CD1c-positive myeloid dendritic cell (primary cell): Measurements from ENCODE around the gene B4GALT5.
"Not testable (repeated sequence)": the region's sequence is repeated elsewhere in the genome, so short reads cannot be mapped to it uniquely, and the experiment has no call there.

ENCODE experiments used
- DNase-seq: peaks from one replicate; pipeline ENCODE4 v3.0.0-alpha.2; 2016; ENCODE audit errors: extremely low spot score

The B4GALT5 gene

DNA sequence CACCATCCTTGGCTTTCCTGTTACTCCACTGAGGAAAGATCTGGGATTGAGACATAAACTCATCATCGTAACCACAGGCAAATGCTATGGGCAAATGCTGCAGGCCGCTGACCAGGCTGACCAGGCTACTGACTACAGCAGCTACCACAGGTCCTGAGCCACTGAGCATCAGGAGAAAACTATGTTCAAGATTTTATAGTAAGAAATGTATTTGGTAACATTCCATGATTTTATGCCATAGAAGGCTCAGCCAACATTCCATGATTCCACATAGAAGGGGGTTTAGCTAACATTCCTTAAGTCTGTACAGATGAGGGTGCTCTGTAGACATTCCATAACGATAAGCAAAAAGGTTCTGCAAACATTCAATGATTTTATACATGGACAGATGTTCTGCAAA lies 16.1 kb upstream of the B4GALT5 start:
- DNase-seq = no peak

DNA sequence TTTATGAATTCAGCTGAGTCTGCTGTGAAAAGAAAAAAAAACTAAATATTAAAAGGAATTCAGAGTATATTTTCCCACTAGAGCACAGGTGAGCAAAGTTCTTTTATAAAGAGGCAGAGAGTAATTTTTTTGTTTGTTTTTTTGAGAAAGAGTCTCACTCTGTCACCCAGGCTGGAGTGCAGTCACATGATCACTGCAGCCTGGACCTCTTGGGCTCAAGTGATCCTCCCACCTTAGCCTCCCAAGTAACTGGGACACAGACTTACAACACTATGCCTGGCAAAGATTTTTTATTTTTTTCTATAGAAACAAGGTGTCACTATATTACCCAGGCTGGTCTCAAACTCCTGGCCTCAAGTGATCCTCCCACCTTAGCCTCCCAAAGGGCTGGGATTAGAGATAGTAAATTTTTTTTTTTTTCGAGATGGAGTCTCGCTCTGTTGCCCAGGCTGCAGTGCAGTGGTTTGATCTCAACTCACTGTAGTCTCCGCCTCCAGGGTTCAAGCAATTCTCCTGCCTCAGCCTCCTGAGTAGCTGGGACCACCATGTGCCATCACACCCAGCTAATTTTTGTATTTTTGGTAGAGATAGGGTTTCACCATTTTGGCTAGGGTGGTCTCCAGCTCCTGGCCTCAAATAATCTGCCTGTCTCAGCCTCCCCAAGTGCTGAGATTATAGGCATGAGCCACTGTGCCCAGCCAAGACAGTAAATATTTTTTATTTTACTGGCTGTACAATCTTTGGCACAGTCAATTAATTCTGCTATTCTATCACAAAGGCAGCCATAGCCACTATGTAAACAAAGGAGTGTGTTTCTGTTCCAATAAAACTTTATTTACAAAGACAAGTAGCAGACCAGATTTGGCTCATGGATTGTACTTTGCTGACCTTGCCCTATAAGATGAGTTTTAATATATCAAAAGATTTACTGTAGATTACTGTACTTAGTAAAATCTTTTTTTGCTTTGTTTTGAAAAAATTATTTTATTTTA lies 14.5 kb upstream of the B4GALT5 start:
- DNase-seq = no peak

DNA sequence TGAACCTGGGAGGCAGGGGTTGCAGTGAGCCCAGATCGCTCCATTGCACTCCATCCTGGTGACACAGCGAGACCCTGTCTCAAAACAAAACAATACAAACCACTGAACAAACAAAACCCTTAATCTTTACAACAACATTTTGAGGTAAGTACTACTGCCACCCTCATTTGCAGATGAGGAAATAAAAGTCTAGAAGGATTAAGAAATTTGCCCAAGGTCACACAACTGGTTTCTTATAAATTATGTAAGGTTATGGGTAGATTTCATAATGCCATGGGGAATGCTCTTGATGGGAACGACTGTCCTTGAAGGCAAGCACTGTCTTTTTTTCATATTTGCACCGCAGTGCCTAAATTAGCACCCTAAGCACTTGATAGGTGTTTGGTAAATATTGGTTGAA lies 13.8 kb upstream of the B4GALT5 start:
- peak; percentile 56 for DNase-seq

DNA sequence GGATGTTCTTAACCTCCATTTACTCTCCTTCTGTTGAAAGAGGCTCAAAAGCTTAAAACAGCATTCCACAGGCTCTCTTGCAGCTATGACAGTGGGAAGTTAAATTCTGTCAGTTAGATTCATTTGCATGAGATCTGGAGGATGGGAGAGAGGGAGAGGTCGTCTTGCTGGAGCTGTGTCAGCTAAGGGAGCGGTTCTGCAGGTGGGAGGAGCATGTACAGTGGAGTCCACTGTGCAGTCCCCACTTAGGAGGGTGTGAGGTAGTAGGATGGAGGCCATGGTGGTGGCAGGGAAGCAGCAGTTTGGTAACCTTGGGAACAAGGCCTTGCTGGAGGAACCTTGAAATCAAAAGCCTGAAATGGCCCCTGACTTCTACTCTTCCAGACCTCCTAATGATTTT lies 12.0 kb upstream of the B4GALT5 start:
- DNase-seq = no peak

DNA sequence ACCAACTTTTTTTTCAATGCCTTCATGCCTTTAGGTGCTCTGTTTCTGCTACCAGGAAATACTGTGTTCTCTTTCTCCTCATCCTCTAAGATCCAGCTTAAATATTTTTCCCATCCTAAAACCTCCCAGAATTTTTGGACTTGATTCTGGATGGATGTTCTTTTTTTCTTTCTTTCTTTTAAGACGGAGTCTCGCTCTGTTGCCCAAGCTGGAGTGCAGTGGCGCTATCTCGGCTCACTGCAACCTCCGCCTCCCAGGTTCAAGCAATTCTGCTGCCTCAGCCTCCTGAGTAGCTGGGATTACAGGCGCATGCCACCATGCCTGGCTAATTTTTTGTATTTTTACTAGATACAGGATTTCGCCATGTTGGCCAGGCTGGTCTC lies 11.5 kb upstream of the B4GALT5 start:
- DNase-seq = not testable (repeated sequence)

DNA sequence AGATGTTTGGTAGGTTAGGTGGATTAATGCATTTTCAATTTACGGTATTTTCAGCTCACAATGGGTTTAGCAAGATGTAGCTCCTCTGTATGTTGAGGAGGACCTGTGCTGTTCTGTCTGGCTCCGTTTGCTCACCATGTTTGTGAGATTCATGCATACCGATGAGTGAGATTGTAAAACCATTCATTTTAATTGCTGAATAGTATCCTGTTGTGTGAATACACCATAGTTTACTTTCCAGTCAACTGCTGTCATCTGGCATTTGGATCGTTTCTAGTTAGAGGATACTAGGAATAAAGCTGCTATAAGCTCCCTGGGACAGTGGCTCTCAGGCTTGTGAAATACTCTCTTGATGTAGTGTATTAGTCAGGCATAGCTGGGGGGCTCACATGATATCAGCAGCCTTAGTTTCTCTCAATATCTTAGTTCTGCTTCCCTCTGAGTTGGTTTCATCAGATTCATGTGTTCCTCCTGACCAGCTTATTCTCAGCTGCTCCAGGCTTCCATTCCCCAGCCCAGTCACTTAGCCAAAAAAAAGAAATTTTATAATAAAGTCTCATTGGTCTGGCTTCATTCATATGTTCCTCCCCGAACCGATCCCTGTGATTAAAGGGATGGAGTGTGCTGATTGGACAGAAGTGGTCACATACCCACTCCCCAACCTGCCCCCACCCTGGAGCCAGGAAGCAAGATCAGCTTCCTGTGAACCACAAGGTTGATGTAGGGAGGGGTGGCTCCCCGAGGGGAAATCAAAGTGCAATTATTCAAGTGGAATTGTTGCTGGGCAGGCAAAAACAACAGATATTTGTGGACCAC lies 10.9 kb upstream of the B4GALT5 start:
- peak; percentile 65 for DNase-seq

DNA sequence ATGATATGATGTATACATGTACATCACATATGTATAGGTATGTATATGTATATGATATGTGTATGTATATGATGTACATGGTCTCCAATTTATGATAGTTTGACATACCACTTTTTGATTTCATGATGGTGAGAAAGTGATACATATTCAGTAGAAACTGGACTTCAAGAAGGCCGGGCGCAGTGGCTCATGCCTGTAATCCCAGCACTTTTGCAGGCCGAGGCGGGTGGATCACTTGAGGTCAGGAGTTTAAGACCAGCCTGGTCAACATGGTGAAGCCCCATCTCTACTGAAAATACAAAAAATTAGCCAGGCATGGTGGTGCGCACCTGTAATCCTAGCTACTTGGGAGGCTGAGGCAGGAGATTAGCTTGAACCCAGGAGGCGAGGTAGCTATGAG lies 10.1 kb upstream of the B4GALT5 start:
- not testable (repeated sequence) for DNase-seq

DNA sequence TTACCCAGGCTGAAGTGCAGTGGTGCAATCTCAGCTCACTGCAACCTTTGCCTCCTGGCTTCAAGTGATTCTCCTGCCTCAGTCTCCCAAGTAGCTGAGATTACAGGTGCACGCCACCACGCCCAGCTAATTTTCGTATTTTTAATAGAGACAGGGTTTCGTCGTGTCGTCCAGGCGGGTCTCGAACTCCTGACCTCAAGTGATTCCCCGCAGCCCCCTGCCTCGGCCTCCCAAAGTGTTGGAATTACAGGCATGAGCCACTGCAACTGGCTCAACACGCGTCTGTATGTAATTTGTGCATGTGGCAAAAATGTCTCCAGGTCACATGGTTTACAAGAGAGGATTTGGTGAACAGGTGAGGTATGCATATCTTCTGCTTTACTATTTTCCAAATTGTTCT lies 7.6 kb upstream of the B4GALT5 start:
- not testable (repeated sequence) for DNase-seq

DNA sequence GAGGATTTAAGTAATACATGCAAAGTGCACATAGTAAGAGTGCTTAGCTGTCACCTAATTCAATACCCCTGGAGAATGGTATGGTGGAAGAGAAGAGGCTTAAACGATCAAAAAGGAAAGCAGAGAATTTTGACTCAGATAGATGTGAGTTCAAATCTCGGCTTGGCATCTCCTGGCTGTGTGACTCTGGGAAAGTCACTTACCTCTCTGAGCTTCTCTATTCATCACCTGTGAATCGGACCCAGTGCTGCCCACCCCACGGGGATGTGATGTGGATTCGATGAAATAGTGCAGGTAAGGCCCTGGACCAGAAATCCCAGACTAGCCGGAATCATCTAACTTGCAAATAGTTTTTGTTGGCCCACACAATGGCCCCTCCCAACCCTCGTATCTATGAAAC lies 1.8 kb upstream of the B4GALT5 start:
- DNase-seq = no peak

DNA sequence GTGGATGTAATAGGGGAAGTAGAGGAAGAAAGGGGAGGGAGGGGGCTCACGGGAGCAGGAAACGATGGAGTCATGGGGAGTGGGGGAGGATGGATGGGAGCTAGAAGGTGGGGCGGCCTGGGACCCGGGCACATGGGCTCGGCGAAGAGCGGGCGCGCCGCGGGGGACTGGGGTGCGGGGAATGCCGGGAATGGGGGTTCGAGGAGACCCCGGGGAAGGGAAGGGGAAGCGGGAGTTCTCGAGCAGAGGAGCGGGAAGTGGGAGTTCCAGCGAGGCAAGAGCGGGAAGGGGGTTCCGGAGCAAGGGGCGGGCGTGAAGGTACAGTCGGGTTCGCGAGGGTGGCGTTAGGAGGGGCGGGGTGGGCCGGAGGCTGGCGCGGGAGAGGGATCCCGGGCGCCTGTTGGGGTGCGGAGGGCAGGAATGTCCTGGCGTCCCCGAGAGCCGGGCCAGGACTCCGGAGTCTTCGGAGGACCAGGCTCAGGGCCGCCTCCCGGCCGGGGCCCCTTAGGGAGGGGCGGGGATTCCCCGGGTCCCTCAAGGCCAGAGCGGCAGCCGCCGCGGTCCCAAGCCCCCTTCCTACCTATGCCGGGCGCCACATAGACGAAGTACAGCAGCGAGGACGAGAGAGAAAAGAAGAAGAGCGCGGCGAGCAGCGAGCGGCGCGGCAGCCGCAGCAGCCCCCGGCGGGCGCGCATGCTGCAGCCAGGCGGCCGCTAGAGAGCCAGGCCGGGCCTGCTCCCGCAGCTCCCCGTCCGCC lies 504 bp downstream of the B4GALT5 start:
- peak; percentile 57 for DNase-seq

DNA sequence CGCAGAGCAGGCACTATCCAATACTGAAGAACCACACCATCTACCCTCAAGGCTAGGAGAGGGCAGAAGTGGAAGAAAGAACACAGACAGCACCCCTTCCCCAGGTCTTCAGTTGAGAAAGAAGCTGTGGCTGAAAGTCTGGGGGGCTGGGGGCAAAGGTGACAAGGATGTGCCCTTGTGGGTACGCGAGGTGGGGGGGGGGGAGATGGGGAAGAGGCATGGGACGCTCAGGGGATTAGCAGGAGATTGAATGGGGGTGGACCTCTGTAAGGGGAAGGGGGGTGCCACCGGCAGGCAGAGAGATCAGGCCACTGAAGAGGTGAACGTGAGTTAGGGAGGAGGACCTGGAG lies 1.1 kb downstream of the B4GALT5 start:
- DNase-seq = peak; percentile 32

DNA sequence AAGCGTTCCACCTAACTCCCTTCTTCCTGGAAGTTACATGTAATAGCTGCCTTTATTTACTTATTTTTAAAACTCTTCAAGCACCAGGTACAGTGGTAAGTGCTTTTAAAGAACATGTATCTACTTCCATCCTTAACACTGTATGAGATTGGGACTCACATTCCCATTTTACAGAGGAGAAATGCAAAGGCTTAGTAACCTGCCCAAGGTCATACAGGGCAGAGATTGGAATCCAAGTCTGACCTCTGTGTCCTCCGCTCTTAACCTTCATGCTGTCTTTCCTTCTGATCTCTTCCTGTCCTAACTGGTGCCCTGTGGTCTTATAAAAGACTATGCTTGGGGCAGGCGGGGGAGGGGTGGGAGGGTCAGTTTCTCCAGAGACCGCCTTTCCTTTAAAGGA lies 1.6 kb downstream of the B4GALT5 start:
- DNase-seq = no peak

DNA sequence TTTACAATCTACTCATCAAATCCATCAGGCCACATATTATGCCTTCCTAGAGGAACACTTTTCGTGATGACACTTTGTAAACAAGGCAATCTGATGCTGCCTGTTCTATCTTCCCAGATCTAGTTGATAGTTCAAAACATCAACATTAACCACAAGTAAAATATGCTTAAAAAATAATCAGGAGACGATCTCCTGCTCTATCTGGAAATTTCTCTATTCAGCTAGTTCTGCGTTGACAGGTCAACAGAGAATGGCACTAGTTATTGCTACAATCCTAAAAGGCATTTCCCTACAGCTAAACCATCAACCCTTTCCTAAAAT lies 2.1 kb downstream of the B4GALT5 start:
- no peak for DNase-seq

DNA sequence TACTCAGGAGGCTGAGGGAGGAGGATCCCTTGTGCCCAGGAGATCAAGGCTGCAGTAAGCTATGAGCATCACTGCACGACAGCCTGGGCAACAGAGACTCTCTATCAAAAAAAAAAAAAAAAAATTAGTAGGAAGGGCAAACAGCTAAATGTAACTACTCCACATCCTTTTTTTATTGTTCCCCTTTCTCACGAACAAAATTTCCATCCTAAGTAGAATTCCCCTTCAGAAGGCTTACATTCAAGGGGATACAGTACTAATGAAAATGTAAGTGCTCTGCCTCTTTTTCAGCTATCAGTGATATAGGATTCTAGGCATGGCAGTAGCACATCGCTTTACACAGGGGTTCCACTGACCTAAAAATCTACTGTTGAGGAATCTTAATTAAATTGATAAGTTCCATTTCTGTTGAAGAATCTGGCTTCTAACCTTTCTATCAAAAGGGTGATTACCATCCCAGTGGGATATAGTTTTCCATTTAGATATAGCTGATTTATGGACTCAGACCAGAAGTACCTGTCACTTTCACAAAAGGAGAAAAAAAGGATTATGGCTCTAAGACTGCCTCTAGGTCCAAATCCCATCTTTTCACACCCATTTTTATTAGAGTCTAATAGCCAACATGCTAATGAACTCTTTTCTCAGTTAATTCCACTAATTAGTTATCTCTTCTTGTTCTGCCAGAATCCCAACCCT lies 2.6 kb downstream of the B4GALT5 start:
- peak; percentile 53 for DNase-seq

DNA sequence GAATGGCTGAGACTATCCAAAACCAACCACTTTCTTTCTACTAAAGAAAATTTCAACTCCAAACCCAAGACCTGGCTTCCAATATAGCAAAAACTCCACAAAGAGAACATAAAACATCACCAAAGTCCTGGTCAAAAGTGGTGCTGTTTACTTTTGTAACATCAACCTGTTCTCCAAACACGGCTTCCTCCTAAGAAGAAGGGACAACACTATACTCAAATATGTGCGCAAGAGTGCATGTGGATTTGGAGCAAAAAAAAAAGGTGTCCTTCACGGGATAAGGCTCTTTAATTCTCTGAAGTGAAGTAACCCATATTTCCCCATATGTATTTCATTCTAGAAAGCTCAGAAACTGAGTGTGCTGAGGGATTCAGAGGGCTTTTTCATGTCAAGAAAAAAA lies 6.6 kb downstream of the B4GALT5 start:
- no peak for DNase-seq

DNA sequence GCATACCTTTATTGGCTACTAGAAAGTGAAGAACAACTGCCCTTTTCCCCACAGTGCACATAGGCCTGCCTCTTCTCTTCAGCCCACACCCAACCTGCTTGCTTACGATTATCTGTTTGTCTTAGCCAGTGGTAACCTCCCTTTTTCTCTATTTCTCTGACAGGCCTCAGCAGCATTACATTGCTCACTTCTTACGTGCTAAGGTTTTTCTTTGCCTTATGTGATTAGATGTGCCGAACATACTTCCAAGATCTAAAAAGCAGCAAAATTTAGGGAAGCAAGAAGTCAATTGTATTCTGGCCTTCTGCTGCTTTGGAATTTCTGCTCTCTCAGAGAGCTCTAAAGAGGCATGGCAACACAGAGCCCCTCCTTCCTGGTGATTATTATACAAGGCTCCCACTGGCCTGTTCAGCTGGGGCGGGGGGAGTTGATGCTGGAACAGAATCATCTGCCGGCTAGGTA lies 7.0 kb downstream of the B4GALT5 start:
- no peak for DNase-seq

DNA sequence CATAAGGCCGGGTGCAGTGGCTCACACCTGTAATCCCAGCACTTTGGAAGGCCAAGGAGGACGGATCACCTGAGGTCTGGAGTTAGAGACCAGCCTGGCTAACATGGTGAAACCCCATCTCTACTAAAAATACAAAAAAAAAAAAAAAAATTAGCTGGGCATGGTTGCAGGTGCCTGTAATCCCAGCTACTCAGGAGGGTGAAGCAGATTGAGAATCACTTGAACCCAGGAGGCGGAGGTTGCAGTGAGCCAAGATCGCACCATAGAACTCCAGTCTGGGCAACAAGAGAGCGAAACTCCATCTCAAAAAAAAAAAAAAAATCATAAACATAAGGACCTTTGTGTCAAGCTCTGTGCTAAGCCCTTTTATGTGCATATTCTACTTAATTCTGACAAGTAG lies 7.8 kb downstream of the B4GALT5 start:
- DNase-seq = not testable (repeated sequence)

DNA sequence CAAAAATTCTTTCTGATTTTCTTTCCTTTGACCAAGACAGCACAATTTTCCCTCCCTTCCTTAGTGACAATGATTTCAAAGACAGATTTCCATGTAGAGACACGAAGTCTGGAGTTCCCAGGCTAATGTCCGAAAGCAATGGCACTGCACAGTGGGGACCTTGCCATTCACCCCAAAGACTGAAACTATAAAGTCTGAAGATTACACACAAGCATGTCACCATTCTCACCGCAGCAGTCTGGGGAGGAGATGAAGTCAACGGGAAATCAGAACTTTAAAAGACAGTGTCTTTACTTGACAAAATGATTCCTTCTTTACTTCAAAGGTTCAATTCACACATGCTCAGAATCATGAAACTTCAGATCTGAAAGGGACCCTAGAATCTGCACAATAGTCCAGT lies 8.3 kb downstream of the B4GALT5 start:
- no peak for DNase-seq

DNA sequence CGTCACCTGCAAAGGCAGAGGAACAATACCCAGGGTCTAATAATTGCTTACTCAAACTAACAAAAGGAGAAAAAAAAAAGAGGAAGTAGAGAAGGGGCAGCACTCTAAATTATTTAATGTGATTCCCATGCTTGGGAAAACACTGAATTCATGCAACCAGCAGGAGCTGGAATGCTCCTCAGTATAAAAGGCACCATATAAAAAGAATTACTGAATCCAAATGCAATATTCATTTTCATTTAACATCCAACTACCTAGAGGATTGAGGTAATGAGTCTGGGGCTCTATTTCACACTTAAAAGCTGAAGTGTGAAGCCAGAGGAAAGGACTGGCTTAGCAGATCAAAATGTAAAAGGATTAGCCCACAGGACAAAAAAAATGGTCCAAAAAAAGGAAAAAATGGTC lies 8.7 kb downstream of the B4GALT5 start:
- DNase-seq = no peak

DNA sequence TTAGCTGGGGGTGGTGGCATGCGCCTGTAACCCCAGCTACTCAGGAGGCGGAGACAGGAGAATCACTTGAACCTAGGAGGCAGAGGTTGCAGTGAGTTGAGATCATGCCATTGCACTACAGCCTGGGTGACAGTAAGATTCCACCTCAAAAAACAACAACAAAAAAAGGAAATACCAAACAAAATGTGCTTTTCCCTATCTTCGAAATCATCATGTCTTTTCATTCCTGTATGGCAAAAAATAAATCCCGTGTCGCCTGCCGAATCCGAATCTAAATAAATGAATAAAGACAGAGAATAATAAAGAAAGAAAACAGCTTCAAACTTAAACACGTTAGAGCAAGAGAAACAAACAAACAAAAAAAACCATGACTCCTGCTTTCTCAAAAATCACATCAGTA lies 11.8 kb downstream of the B4GALT5 start:
- no peak for DNase-seq

DNA sequence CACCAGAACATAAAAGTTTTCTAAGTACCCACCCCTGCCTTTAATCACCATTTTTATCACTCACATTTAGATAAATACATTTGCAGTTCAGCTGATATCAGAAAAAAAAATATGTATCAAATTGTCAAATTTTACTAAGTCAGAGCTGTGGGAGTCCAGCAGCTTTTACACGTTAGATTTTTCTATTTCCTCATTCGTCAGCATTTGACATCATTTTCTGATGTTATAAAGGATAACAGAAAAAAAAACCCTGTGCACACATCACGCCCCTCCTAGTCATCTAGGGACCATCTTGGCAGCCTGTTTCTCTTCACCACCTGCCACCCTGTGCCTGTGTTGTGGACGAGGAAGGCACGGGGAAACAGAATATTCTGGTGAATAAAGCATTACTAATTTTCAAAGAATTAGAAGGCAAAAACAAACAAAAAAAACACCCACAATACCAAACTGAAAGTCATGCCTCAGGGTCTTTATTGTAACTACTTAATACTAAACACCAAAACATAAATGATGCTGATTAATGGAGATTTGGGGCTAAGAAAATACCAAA lies 12.4 kb downstream of the B4GALT5 start:
- DNase-seq = peak; percentile 53
